NCI-H128 (cell line): ENCODE data around the gene DAB2IP.

Experiments used
- DNase-seq: peaks from one replicate; lab custom pipeline; 2025; ENCODE audit not compliant: unreplicated experiment; lab: John Stamatoyannopoulos, UW

Gene DAB2IP

GRCh38 chr9:121755581-121755980 lies 104.1 kb downstream of the DAB2IP start:
- DNase-seq: no peak

- no peak for DNase-seq
These were observed 105.2 kb downstream of the DAB2IP start for GRCh38 chr9:121756474-121757280.

GRCh38 chr9:121757281-121757585 lies 105.8 kb downstream of the DAB2IP start:
- DNase-seq: no peak

- no peak for DNase-seq
These were observed 107.3 kb downstream of the DAB2IP start for GRCh38 chr9:121758693-121759092.

GRCh38 chr9:121759996-121760395 lies 108.6 kb downstream of the DAB2IP start:
- DNase-seq: no peak

- DNase-seq: no peak
These were observed 109.1 kb downstream of the DAB2IP start for GRCh38 chr9:121760571-121760970.

GRCh38 chr9:121763131-121763530 lies 111.7 kb downstream of the DAB2IP start:
- no peak for DNase-seq

- no peak for DNase-seq
These were observed 112.3 kb downstream of the DAB2IP start for GRCh38 chr9:121763561-121764370.

- DNase-seq: no peak
These were observed 112.9 kb downstream of the DAB2IP start for GRCh38 chr9:121764371-121764730.

- no peak for DNase-seq
These were observed 113.9 kb downstream of the DAB2IP start for GRCh38 chr9:121765021-121765950.

GRCh38 chr9:121766081-121766683 lies 114.7 kb downstream of the DAB2IP start:
- no peak for DNase-seq

GRCh38 chr9:121767171-121767769 lies 115.8 kb downstream of the DAB2IP start:
- no peak for DNase-seq

- DNase-seq: no peak
These were observed 117.1 kb downstream of the DAB2IP start for GRCh38 chr9:121768416-121769015.

- DNase-seq: no peak
These were observed 118.5 kb downstream of the DAB2IP start for GRCh38 chr9:121769939-121770338.

- no peak for DNase-seq
These were observed 119.2 kb downstream of the DAB2IP start for GRCh38 chr9:121770415-121771273.

GRCh38 chr9:121771418-121771817 lies 120.0 kb downstream of the DAB2IP start:
- no peak for DNase-seq

GRCh38 chr9:121771851-121772599 lies 120.6 kb downstream of the DAB2IP start:
- DNase-seq: no peak

- no peak for DNase-seq
These were observed 121.3 kb downstream of the DAB2IP start for GRCh38 chr9:121772600-121773285.
